GM18870 (cell line): ENCODE results near the gene TSPAN19.

Experiments used
- ATAC-seq: cut with Tn5 transposase; IDR thresholded peaks from one replicate; pipeline ENCODE4 v1.9.1; 2021; ENCODE audit warnings: moderate library complexity; ENCODE audit not compliant: unreplicated experiment

The TSPAN19 gene

GRCh38 chr12:85002778-85003296, 33.2 kb downstream of the TSPAN19 start:
- ATAC-seq: no peak

DNA sequence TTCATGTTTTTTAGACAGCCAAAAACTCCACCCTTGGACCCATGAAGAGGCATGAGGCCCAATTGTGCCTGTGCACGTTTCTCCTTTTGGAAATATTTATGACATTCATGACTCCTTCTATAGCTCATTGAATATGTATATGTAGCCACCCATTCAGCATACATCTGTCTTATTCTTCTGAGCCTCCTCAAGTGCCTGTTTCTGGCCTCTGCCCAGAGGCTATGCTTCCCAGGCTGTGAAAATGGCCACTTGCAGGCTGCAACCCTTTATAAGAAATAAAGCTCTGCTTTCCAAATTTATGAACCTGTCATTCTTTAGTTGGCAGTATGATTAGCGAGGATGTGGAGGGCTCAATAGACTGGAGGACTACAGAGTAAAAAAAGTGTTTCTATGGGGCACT, 35.3 kb downstream of the TSPAN19 start:
- no peak for ATAC-seq

DNA sequence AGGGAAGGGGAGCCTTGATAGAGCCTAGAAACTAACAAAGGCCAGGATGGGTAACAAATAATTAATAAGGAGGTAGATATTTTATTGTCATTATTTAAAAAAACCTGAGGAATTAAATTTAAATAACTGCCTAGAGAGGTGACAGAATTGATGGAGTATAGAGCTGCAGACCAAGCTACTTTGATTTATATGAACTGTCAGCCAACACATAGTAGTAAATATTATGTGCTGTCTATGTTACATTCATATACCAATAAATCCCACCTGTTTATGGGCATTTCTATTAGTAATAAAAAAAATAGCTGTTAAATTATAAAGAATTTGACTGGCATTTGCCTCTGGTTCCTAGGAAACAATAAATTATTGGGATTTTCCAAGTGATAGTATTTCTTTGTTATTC, 37.7 kb downstream of the TSPAN19 start:
- no peak for ATAC-seq

DNA sequence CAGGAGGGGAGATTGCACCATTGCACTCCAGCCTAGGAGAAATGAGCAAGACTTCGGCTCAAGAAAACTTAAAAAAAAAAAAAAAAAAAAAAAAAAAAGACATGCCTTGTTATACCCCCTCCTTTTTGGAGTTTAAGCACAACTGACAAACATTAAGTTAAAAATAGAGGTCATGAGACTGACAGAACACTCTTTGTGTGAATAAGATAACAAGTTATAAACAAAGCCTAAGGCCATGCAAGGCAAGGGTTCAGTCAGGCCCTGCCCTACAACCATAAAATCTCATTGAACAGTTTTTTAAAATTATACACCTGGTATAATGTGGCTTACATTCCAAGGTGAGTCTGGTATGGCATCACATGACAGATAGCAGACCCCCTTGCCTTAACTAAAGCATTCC, 39.3 kb downstream of the TSPAN19 start:
- no peak for ATAC-seq

DNA sequence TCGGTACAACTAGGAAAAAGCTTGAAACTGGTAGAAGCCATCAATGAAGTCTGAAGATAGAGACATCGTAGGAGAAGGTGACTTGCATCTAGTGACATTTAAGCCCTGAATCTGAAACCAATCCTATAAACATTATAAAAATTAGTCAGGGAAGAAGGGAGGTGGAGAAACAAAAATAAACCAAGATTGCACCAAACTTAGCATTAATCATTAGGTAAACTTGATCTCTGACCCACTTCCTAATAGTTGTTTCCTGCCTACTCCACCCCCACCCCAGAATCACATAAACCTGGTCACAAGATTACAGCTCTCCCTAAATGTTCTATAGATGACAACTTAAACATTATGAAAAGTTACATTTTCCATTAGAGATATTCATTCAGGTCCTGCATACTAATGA, 40.4 kb downstream of the TSPAN19 start:
- ATAC-seq: no peak

DNA sequence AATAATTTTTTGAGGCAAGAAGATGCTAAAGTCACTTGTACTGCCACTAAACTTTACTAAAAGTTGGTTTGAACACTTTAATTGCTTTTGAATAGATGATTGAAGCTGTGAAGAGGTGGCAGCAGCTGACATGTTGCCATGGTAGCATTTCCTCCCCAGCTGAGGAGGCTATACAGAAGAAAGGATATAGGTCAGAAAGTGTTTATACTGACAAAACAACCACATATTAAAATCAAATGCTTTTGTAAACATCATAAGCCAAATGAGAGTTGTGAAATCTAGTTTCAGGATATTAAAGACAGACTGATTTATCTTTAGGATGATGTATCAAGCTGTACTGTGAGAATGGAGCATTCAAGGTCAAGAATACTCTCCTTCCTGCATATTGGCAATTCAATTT, 41.7 kb downstream of the TSPAN19 start:
- ATAC-seq: no peak

- ATAC-seq: no peak
Observed at GRCh38 chr12:84986586-84986985, 49.5 kb downstream of the TSPAN19 start.

- no peak for ATAC-seq
Observed at GRCh38 chr12:84986117-84986516, 50.0 kb downstream of the TSPAN19 start.

DNA sequence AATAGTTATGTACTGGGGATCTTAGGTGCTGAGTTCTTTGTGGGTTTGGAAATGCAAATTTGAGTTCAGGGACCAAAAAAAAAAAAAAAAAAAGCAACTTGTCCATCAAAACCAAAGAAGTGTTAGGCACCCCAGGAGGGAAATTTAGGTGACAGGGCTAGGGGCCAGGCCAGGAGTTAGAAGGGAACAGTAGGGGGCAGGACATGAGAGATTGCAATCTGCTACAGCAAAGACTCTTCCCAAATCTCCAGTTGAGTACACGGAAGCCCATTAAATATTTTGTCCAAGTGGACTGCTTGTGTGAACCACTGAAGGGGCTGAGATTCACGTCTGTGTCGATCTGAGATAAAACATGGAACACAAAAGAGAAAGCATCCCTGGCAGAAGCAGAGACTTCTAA, 52.8 kb downstream of the TSPAN19 start:
- no peak for ATAC-seq

- no peak for ATAC-seq
Observed at GRCh38 chr12:84982888-84983287, 53.2 kb downstream of the TSPAN19 start.

GRCh38 chr12:84978921-84979320, 57.2 kb downstream of the TSPAN19 start:
- no peak for ATAC-seq

- ATAC-seq: no peak
Observed at GRCh38 chr12:84976133-84976532, 59.9 kb downstream of the TSPAN19 start.

DNA sequence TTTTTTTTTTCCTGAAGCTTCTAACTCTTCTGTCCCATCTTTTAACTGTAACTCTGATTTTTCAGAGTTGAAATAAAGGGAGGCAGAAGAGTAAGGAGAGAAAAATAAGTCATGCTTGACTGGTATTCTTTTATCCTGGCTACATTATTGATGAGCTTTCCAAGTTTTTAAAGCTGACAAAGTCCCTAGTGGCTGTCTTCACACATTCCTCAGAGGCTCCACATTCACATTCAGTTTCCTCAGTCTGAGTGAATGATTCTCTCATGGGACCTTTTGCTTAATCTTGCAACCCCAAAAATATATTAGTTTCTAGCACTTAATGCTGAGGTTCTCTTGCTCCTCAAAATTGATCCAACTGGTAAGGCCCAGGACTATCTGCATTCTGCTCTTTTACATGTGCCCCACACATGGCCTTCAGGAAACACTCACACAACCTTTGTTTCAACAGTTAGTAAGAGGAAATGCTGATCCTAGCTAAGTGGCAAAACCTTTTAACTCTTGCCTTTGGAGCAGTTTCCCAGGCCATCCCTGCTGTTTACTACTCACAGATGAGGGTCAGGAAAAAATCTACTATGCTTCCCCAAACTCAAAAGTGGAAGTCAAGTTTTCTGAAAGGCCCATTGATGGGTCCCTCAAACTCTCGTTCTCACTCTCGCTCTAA, 61.8 kb downstream of the TSPAN19 start:
- ATAC-seq: no peak

DNA sequence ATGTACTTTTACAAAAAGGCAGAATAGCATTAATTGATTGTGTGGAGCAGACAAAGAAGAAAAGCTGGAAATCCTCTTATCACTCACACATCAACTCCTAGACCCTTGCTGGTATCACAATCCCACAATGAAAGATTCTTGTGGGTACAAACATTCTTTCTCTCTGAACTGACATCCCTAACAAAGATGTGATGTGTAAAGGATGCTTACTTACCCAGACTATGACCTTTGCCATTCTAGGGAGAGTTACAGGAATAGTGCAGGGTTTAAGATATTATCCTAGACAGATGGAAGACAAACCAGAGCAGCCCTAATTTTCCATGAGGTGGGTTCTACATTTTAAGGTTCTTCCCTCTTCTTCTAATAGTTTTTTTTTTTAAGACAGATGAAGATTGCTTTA, 63.1 kb downstream of the TSPAN19 start:
- ATAC-seq: no peak

DNA sequence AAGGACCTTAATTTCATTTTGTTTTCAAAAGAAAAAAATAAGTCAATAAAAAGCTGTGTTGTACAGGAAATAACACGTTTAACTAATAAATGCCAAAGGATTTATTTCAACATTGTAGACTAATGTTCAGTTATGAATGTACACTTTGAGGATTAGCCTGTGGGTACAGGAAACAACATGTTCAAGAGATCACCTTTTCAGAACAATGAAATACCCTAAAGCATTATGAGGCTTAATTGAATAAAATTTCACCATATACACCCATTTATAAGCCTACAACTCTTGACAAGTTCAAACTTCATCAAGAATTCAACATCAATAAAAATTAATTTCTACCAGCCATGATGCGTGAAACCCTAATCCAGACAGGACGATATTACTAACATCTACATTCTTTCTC, 66.9 kb downstream of the TSPAN19 start:
- no peak for ATAC-seq
